B cell (primary cell): ENCODE data around the gene CCDC136. TPM values are rescaled to one million over a fixed set of nuclear protein-coding genes. Genes with fewer than 3 reads are reported as not detected.

ENCODE experiments used
- ATAC-seq: fragments of 200-7000 bp; cut with Tn5 transposase; one replicate; pipeline ENCODE4 v1.10.0; 2021; ENCODE audit warnings: low read depth, mild to moderate bottlenecking, moderate number of reproducible peaks, moderate library complexity
- CTCF ChIA-PET: fragments of 350-600 bp; sonication (Branson Sonifier 250); formaldehyde crosslinking; loops from one replicate; lab custom pipeline; 2021; ENCODE audit warnings: antibody characterized with exemption, inconsistent platforms; lab: Charles Lee
- POLR2A ChIA-PET: fragments of 350-600 bp; sonication (Branson Sonifier 250); formaldehyde crosslinking; loops from one replicate; lab custom pipeline; 2021; ENCODE audit warnings: antibody characterized with exemption; lab: Charles Lee
- DNase-seq: peaks from one replicate; pipeline ENCODE4 v3.0.0; 2013
- H2AFZ ChIP-seq: 2 replicates; pipeline ENCODE4 v1.6.1; 2012; ENCODE audit warnings: mild to moderate bottlenecking, low read depth, low read length; ENCODE audit not compliant: insufficient read depth, poor library complexity, severe bottlenecking
- H3K27ac ChIP-seq, 2 donors: 1 replicate in 1 of 2; 2 replicates in 1 of 2; pipeline ENCODE4 v1.5.1; 2012 to 2013; ENCODE audit warnings: low read length in 2 of 2, mild to moderate bottlenecking in 2 of 2, moderate library complexity in 1 of 2
- H3K27me3 ChIP-seq, 4 experiments: fragments of 200-600 bp in 1 of 4; sonication (generic) in 1 of 4; replicated peaks in 1 of 4; 1 replicate in 2 of 4; 2 replicates in 2 of 4; pipeline versions ENCODE4 v1.6.1 to v1.7.0; 2013 to 2016; ENCODE audit warnings: low read length in 3 of 4, mild to moderate bottlenecking in 2 of 4, mixed read lengths in 1 of 4, moderate library complexity in 1 of 4; ENCODE audit not compliant: insufficient read depth in 4 of 4, control insufficient read depth in 3 of 4; ENCODE audit errors: control extremely low read depth in 1 of 4
- H3K36me3 ChIP-seq, 2 experiments: replicated peaks in 1 of 2; 1 replicate in 1 of 2; 2 replicates in 1 of 2; pipeline versions ENCODE4 v1.6.1 to v1.7.1; 2013; ENCODE audit warnings: low read length in 1 of 2; ENCODE audit not compliant: insufficient read depth in 2 of 2, control insufficient read depth in 1 of 2; ENCODE audit errors: control extremely low read depth in 1 of 2, extremely low read depth in 1 of 2
- H3K4me1 ChIP-seq, 2 donors: fragments of 200-600 bp in 1 of 2; sonication (generic) in 1 of 2; 1 replicate in 1 of 2; 2 replicates in 1 of 2; pipeline versions ENCODE4 v1.5.1 to v1.6.1; 2013 to 2017; ENCODE audit warnings: low read length in 2 of 2; ENCODE audit not compliant: control insufficient read depth in 2 of 2, insufficient read depth in 2 of 2
- H3K4me2 ChIP-seq: replicated peaks from 2 replicates; pipeline ENCODE3; 2012; ENCODE audit warnings: mild to moderate bottlenecking, low read depth, low read length; ENCODE audit not compliant: poor library complexity, severe bottlenecking
- H3K4me3 ChIP-seq, 5 experiments: fragments of 200-600 bp in 1 of 5; sonication (generic) in 1 of 5; 1 replicate in 3 of 5; 2 replicates in 2 of 5; pipeline versions ENCODE4 v1.5.1 to v1.7.0; 2011 to 2016; ENCODE audit warnings: low read length in 4 of 5, mild to moderate bottlenecking in 4 of 5, low read depth in 2 of 5, control low read depth in 1 of 5, moderate library complexity in 1 of 5; ENCODE audit not compliant: insufficient read depth in 1 of 5; ENCODE audit errors: control extremely low read depth in 1 of 5, extremely low read depth in 1 of 5
- H3K79me2 ChIP-seq: fragments of 200-600 bp; sonication (generic); one replicate; pipeline ENCODE4 v1.6.0; 2016; ENCODE audit warnings: low read length; ENCODE audit not compliant: control insufficient read depth, insufficient read depth
- H3K9ac ChIP-seq: fragments of 200-600 bp; sonication (generic); 2 replicates; pipeline ENCODE4 v1.6.1; 2017; ENCODE audit warnings: mild to moderate bottlenecking, low read length, moderate library complexity
- H3K9me3 ChIP-seq, 3 donors: one replicate each; pipeline versions ENCODE4 v1.6.1 to v1.7.1; 2013; ENCODE audit warnings: low read length in 2 of 3; ENCODE audit not compliant: control insufficient read depth in 2 of 3, insufficient read depth in 1 of 3; ENCODE audit errors: control extremely low read depth in 1 of 3
- H4K20me1 ChIP-seq: 2 replicates; pipeline ENCODE4 v1.6.0; 2012; ENCODE audit warnings: mild to moderate bottlenecking, low read length; ENCODE audit not compliant: insufficient read depth, control insufficient read depth, poor library complexity, severe bottlenecking
- H3K27ac Mint-ChIP-seq: one replicate; pipeline ENCODE4 v1.8.0; 2021; ENCODE audit warnings: mixed read lengths
- H3K27me3 Mint-ChIP-seq: one replicate; pipeline ENCODE4 v1.8.0; 2021; ENCODE audit warnings: mixed read lengths
- H3K4me1 Mint-ChIP-seq: one replicate; pipeline ENCODE4 v1.8.0; 2021; ENCODE audit warnings: mixed read lengths
- H3K4me3 Mint-ChIP-seq: one replicate; pipeline ENCODE4 v1.8.0; 2021; ENCODE audit warnings: mixed read lengths
- H3K9me3 Mint-ChIP-seq: one replicate; pipeline ENCODE4 v1.8.0; 2022; ENCODE audit warnings: mixed read lengths; ENCODE audit not compliant: insufficient read depth
- EZH2 ChIP-seq: IDR thresholded peaks from 2 replicates; pipeline ENCODE4 v1.6.1; 2012; ENCODE audit warnings: borderline replicate concordance, low read depth, mild to moderate bottlenecking, moderate library complexity, low read length; ENCODE audit not compliant: insufficient read depth, poor library complexity, severe bottlenecking
- WGBS: methylation state at CpG from one replicate; pipeline ENCODE4 v1.1.5; 2013; ENCODE audit warnings: missing lambda C conversion rate; ENCODE audit not compliant: insufficient coverage; 5-methylcytosine and 5-hydroxymethylcytosine counted together
- intact Hi-C: fragments of 100-400 bp; cut with micrococcal nuclease; formaldehyde crosslinking; loops from one replicate; pipeline ENCODE4 v1.10.0; 2022
- polyA plus RNA-seq: library from polyadenylated mRNA; depleted of rRNA; stranded (reverse); fragments of >200 nt; gene quantifications from 2 replicates; pipeline ENCODE4 v1.2.3, GENCODE V29; 2012
- total RNA-seq, 2 donors: library from RNA; stranded (reverse); fragments of 120-200 nt in 1 of 2; gene quantifications; 1 replicate in 1 of 2; 2 replicates in 1 of 2; pipeline versions ENCODE4 v1.2.3 to v1.2.4, GENCODE V29; 2013 to 2022
- TF ChIP-seq, protein P1 (sequence below): fragments of 200-600 bp; IDR thresholded peaks from one replicate; pipeline ENCODE4 v1.8.0; 2022; ENCODE audit warnings: antibody characterized with exemption, mild to moderate bottlenecking

The CCDC136 gene
- total and polyA plus RNA-seq, 2 donors (not counting 1 experiment from before 2014, with no cell fraction given), result 2.2 to 13.9 TPM

DNA sequence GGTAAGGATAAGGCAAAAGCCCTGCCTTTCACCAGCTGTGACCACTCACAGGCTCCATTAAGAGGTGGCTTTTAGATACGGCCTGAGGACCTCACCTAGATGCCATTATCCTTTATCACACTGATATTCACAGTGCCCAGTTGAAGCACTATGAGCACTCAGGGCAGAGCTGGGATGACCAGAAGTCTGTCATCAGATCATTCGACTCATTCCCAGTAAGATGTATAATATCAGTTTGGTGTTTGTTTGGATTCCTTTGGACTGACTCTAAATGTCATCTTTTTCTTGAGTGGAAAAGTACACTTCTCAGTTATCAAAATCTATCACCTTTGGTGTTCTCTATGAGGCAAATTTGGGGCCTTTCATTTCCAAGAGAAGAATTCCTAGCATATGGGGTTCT, 18.7 kb downstream of the CCDC136 start:
- DNase-seq, result no peak
- intact Hi-C loops, result no loop called here
- ATAC-seq, result no peak
- 83% methylated on average over 1 of the region's 2 CpGs for WGBS
- no peaks in the 10 kb centered on the region for H3K36me3 ChIP-seq
- no peaks in the 10 kb centered on the region for H3K27me3 ChIP-seq
- H2AFZ ChIP-seq, result no peak overlapping the region
- Mint-ChIP-seq H3K27ac (no peak overlapping the region), H3K4me1 (no peaks in the 10 kb centered on the region), H3K27me3 (no peaks in the 10 kb centered on the region), H3K9me3 (no peaks in the 10 kb centered on the region), H3K4me3 (no peak overlapping the region)
- H3K4me2 ChIP-seq, result no peak overlapping the region
- no peaks in the 10 kb centered on the region for H3K9me3 ChIP-seq
- TF ChIP-seq EZH2, result no peak
- TF ChIP-seq, protein P1, sequence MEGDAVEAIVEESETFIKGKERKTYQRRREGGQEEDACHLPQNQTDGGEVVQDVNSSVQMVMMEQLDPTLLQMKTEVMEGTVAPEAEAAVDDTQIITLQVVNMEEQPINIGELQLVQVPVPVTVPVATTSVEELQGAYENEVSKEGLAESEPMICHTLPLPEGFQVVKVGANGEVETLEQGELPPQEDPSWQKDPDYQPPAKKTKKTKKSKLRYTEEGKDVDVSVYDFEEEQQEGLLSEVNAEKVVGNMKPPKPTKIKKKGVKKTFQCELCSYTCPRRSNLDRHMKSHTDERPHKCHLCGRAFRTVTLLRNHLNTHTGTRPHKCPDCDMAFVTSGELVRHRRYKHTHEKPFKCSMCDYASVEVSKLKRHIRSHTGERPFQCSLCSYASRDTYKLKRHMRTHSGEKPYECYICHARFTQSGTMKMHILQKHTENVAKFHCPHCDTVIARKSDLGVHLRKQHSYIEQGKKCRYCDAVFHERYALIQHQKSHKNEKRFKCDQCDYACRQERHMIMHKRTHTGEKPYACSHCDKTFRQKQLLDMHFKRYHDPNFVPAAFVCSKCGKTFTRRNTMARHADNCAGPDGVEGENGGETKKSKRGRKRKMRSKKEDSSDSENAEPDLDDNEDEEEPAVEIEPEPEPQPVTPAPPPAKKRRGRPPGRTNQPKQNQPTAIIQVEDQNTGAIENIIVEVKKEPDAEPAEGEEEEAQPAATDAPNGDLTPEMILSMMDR, result no peak
- H3K27ac ChIP-seq, result no peak overlapping the region
- ChIA-PET CTCF (no interaction called here), POLR2A (no interaction called here)
- no peak overlapping the region for H3K4me3 ChIP-seq
- no peaks in the 10 kb centered on the region for H4K20me1 ChIP-seq
- no peaks in the 10 kb centered on the region for H3K79me2 ChIP-seq
- no peaks in the 10 kb centered on the region for H3K4me1 ChIP-seq
- H3K9ac ChIP-seq, result no peak overlapping the region

DNA sequence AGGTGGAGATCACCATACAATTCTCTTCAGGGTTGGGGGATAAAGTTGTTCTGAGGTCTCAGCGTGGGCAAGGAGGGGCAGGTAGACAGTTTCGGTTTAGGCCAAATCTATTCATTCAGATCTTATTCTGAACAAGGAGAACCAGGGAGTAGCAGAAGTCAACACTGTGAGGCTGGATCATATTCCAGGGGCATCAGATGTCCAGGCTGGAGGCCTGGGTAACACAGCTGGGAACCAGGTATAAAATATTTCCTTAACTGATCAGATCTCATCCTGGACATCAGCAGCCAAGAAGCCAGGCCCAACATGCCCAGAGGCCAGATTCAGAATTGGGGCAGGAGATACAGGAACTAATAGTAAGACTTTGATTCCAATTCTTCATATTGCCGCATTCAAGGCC, 19.2 kb downstream of the CCDC136 start:
- Mint-ChIP-seq H3K9me3 (no peaks in the 10 kb centered on the region), H3K4me1 (no peaks in the 10 kb centered on the region), H3K27ac (no peak overlapping the region), H3K27me3 (no peaks in the 10 kb centered on the region), H3K4me3 (no peak overlapping the region)
- H3K4me1 ChIP-seq, result no peaks in the 10 kb centered on the region
- no peak overlapping the region for H2AFZ ChIP-seq
- H4K20me1 ChIP-seq, result no peaks in the 10 kb centered on the region
- H3K36me3 ChIP-seq, result no peaks in the 10 kb centered on the region
- TF ChIP-seq EZH2, result no peak
- TF ChIP-seq, protein P1, result no peak
- H3K9me3 ChIP-seq, result no peaks in the 10 kb centered on the region
- CTCF ChIA-PET, result no interaction called here
- H3K27ac ChIP-seq, result no peak overlapping the region
- H3K9ac ChIP-seq, result no peak overlapping the region
- DNase-seq (no peak), ATAC-seq (no peak)
- H3K4me3 ChIP-seq, result no peak overlapping the region
- H3K27me3 ChIP-seq, result no peaks in the 10 kb centered on the region
- no peaks in the 10 kb centered on the region for H3K79me2 ChIP-seq
- POLR2A ChIA-PET, result no interaction called here
- no peak overlapping the region for H3K4me2 ChIP-seq
- intact Hi-C loops, result no loop called here
- WGBS, result 100% methylated on average over 1 of the region's 3 CpGs
